ENCODE measurements around the gene RMRP.

Gene RMRP

GRCh38 chr9:35666045-35666444, 8.2 kb upstream of the RMRP start:
- no peak for FAIRE-seq
- no peak for DNase-seq (ENCODE audit: insufficient read length, low spot score)

- no peak for FAIRE-seq
Measured at GRCh38 chr9:35665471-35665818, 7.6 kb upstream of the RMRP start.

GRCh38 chr9:35664531-35665470, 7.0 kb upstream of the RMRP start, which contains the start of gene ARHGEF39:
TSS of gene ARHGEF39 (minus strand) at chr9:35665195. CDS start at chr9:35665169, 26 bp downstream.
- DNase-seq (ENCODE audit: insufficient read length, low spot score) (peak; percentile 73), FAIRE-seq (no peak)

More at GRCh38 chr9:35665471-35665818, 7.6 kb upstream of the RMRP start:
- DNase-seq (ENCODE audit: insufficient read length, low spot score): no peak

- FAIRE-seq: no peak
- no peak for DNase-seq (ENCODE audit: insufficient read length, low spot score)
Measured at GRCh38 chr9:35662437-35662836, 4.6 kb upstream of the RMRP start.

GRCh38 chr9:35661756-35662350, 4.0 kb upstream of the RMRP start:
- no peak for FAIRE-seq
- DNase-seq (ENCODE audit: insufficient read length, low spot score): no peak

- no peak for DNase-seq (ENCODE audit: insufficient read length, low spot score)
- no peak for FAIRE-seq
Measured at GRCh38 chr9:35660966-35661415, 3.2 kb upstream of the RMRP start.

- no peak for FAIRE-seq
- DNase-seq (ENCODE audit: insufficient read length, low spot score): no peak
Measured at GRCh38 chr9:35659340-35659739, 1.5 kb upstream of the RMRP start.

GRCh38 chr9:35658968-35659220, 1.1 kb upstream of the RMRP start:
- no peak for FAIRE-seq
- DNase-seq (ENCODE audit: insufficient read length, low spot score): no peak

- DNase-seq (ENCODE audit: insufficient read length, low spot score) (peak; percentile 65), FAIRE-seq (no peak)
Measured at GRCh38 chr9:35658137-35658967, 533 bp upstream of the RMRP start, which contains the start of gene CCDC107. TSS of gene CCDC107 (plus strand) at chr9:35658292. CDS start at chr9:35658380, 88 bp downstream.

GRCh38 chr9:35656831-35657545, 831 bp downstream of the RMRP start:
- no peak for FAIRE-seq
- no peak for DNase-seq (ENCODE audit: insufficient read length, low spot score)

- DNase-seq (ENCODE audit: insufficient read length, low spot score): no peak
Measured at GRCh38 chr9:35656348-35656747, 1.5 kb downstream of the RMRP start.

GRCh38 chr9:35653611-35654010, 4.2 kb downstream of the RMRP start:
- FAIRE-seq (no peak), DNase-seq (ENCODE audit: insufficient read length, low spot score) (no peak)

More at GRCh38 chr9:35656348-35656747, 1.5 kb downstream of the RMRP start:
- no peak for FAIRE-seq

GRCh38 chr9:35652829-35653209, 5.0 kb downstream of the RMRP start:
- no peak for DNase-seq (ENCODE audit: insufficient read length, low spot score)
- no peak for FAIRE-seq

- DNase-seq (ENCODE audit: insufficient read length, low spot score): no peak
- FAIRE-seq: no peak
Measured at GRCh38 chr9:35651956-35652828, 5.6 kb downstream of the RMRP start.

- DNase-seq (ENCODE audit: insufficient read length, low spot score): no peak
- FAIRE-seq: no peak
Measured at GRCh38 chr9:35650341-35651158, 7.3 kb downstream of the RMRP start, which contains the start of gene SIT1. TSS of gene SIT1 (minus strand) at chr9:35650931. CDS start at chr9:35650853, 78 bp downstream.

GRCh38 chr9:35649431-35650340, 8.1 kb downstream of the RMRP start:
- no peak for FAIRE-seq

GRCh38 chr9:35646533-35647265, 11.1 kb downstream of the RMRP start:
- DNase-seq (ENCODE audit: insufficient read length, low spot score) (peak; percentile 77), FAIRE-seq (no peak)

More at GRCh38 chr9:35649431-35650340, 8.1 kb downstream of the RMRP start:
- no peak for DNase-seq (ENCODE audit: insufficient read length, low spot score)
